WTC11 (cell line): Measurements from ENCODE around the gene SPRR2A. TPM values are rescaled to one million over a fixed set of nuclear protein-coding genes. Genes with fewer than 3 reads are reported as not detected.

Experiments used
- ATAC-seq: fragments of 200-7000 bp; cut with Tn5 transposase; 2 replicates; pipeline ENCODE4 v1.10.0; 2021; ENCODE audit warnings: mild to moderate bottlenecking, moderate library complexity
- CTCF ChIA-PET: fragments of 300-600 bp; sonication (Branson Sonifier 250); formaldehyde crosslinking; loops from one replicate; lab custom pipeline; 2021; ENCODE audit warnings: antibody characterized with exemption; lab: Charles Lee
- POLR2A ChIA-PET: fragments of 350-600 bp; sonication (Branson Sonifier 250); formaldehyde crosslinking; loops from one replicate; lab custom pipeline; 2021; ENCODE audit warnings: antibody characterized with exemption; lab: Charles Lee
- DNase-seq: peaks from one replicate; pipeline ENCODE4 v3.0.0; 2021; ENCODE audit warnings: low spot score
- H3K27ac Mint-ChIP-seq: 2 replicates; pipeline ENCODE4 v1.8.0; 2021; ENCODE audit warnings: mixed read lengths
- H3K27me3 Mint-ChIP-seq: 2 replicates; pipeline ENCODE4 v1.8.0; 2021; ENCODE audit warnings: low read depth, mild to moderate bottlenecking, moderate library complexity, mixed read lengths
- H3K36me3 Mint-ChIP-seq: 2 replicates; pipeline ENCODE4 v1.8.0; 2021; ENCODE audit warnings: mixed read lengths
- H3K4me1 Mint-ChIP-seq: 2 replicates; pipeline ENCODE4 v1.8.0; 2022; ENCODE audit warnings: mixed read lengths
- H3K4me3 Mint-ChIP-seq: 2 replicates; pipeline ENCODE4 v1.8.0; 2021; ENCODE audit warnings: mild to moderate bottlenecking, moderate library complexity, mixed read lengths
- H3K9me3 Mint-ChIP-seq: 2 replicates; pipeline ENCODE4 v1.8.0; 2021; ENCODE audit warnings: mixed read lengths
- ATF2 ChIP-seq: sonication (generic); formaldehyde crosslinking; IDR thresholded peaks from 2 replicates; pipeline ENCODE4 v1.8.1; 2022; ENCODE audit warnings: low read depth, missing genetic modification reagents, borderline replicate concordance
- E2F4 ChIP-seq: sonication (generic); formaldehyde crosslinking; IDR thresholded peaks from 2 replicates; pipeline ENCODE4 v1.8.1; 2022; ENCODE audit warnings: low read depth, mild to moderate bottlenecking, moderate library complexity, missing genetic modification reagents, borderline replicate concordance
- ESRRA ChIP-seq: sonication (generic); formaldehyde crosslinking; IDR thresholded peaks from 2 replicates; pipeline ENCODE4 v1.8.1; 2022; ENCODE audit warnings: mild to moderate bottlenecking, missing genetic modification reagents, borderline replicate concordance
- GABPB1 ChIP-seq: sonication (generic); formaldehyde crosslinking; IDR thresholded peaks from 2 replicates; pipeline ENCODE4 v1.8.1; 2023; ENCODE audit warnings: mild to moderate bottlenecking, missing genetic modification reagents
- HMGA2 ChIP-seq: fragments of 250-450 bp; sonication (Bioruptor Pico); IDR thresholded peaks from 2 replicates; pipeline ENCODE4 v1.4.0; 2021; ENCODE audit warnings: mild to moderate bottlenecking, moderate library complexity
- IRF1 ChIP-seq: sonication (generic); formaldehyde crosslinking; IDR thresholded peaks from 2 replicates; pipeline ENCODE4 v1.8.0; 2023; ENCODE audit warnings: missing genetic modification reagents
- NR2C2 ChIP-seq: sonication (generic); formaldehyde crosslinking; IDR thresholded peaks from 2 replicates; pipeline ENCODE4 v1.8.0; 2022; ENCODE audit warnings: mild to moderate bottlenecking, missing genetic modification reagents
- PRDM15 ChIP-seq: sonication (generic); formaldehyde crosslinking; IDR thresholded peaks from 2 replicates; pipeline ENCODE4 v1.8.0; 2022; ENCODE audit warnings: missing genetic modification reagents
- RELA ChIP-seq: sonication (generic); formaldehyde crosslinking; IDR thresholded peaks from 2 replicates; pipeline ENCODE4 v1.8.1; 2022; ENCODE audit warnings: missing genetic modification reagents, mild to moderate bottlenecking, borderline replicate concordance
- SMAD3 ChIP-seq: sonication (generic); formaldehyde crosslinking; IDR thresholded peaks from 2 replicates; pipeline ENCODE4 v1.8.0; 2022; ENCODE audit warnings: missing genetic modification reagents, mild to moderate bottlenecking, borderline replicate concordance
- SOX15 ChIP-seq: fragments of 250-450 bp; sonication (Bioruptor Pico); IDR thresholded peaks from 2 replicates; pipeline ENCODE4 v1.9.0; 2021; ENCODE audit warnings: mild to moderate bottlenecking
- SP1 ChIP-seq: sonication (generic); formaldehyde crosslinking; conservative IDR thresholded peaks from 2 replicates; pipeline ENCODE4 v1.8.1; 2022; ENCODE audit warnings: missing genetic modification reagents
- TEAD4 ChIP-seq: sonication (generic); formaldehyde crosslinking; IDR thresholded peaks from 2 replicates; pipeline ENCODE4 v1.8.0; 2022; ENCODE audit warnings: mild to moderate bottlenecking, missing genetic modification reagents
- TP53 ChIP-seq: sonication (generic); formaldehyde crosslinking; IDR thresholded peaks from 2 replicates; pipeline ENCODE4 v1.8.1; 2023; ENCODE audit warnings: mild to moderate bottlenecking, missing genetic modification reagents
- ZBTB21 ChIP-seq: sonication (generic); formaldehyde crosslinking; IDR thresholded peaks from 2 replicates; pipeline ENCODE4 v1.8.1; 2023; ENCODE audit warnings: mild to moderate bottlenecking, missing genetic modification reagents, borderline replicate concordance
- ZNF121 ChIP-seq: sonication (generic); formaldehyde crosslinking; IDR thresholded peaks from 2 replicates; pipeline ENCODE4 v1.8.0; 2023; ENCODE audit warnings: missing genetic modification reagents
- ZNF138 ChIP-seq: sonication (generic); formaldehyde crosslinking; conservative IDR thresholded peaks from 2 replicates; pipeline ENCODE4 v1.8.1; 2022; ENCODE audit warnings: mild to moderate bottlenecking, moderate library complexity, missing genetic modification reagents
- ZNF232 ChIP-seq: sonication (generic); formaldehyde crosslinking; IDR thresholded peaks from 2 replicates; pipeline ENCODE4 v1.8.0; 2022; ENCODE audit warnings: mild to moderate bottlenecking, missing genetic modification reagents
- ZNF263 ChIP-seq: sonication (generic); formaldehyde crosslinking; IDR thresholded peaks from 2 replicates; pipeline ENCODE4 v1.8.1; 2022; ENCODE audit warnings: low read depth, mild to moderate bottlenecking, moderate library complexity, missing genetic modification reagents
- ZNF396 ChIP-seq: fragments of 250-450 bp; sonication (Bioruptor Pico); IDR thresholded peaks from 2 replicates; pipeline ENCODE4 v1.8.0; 2021; ENCODE audit warnings: mild to moderate bottlenecking, moderate library complexity, borderline replicate concordance
- ZSCAN18 ChIP-seq: fragments of 250-450 bp; sonication (Bioruptor Pico); IDR thresholded peaks from 2 replicates; pipeline ENCODE4 v2.1.2; 2022; ENCODE audit warnings: mild to moderate bottlenecking, moderate library complexity
- total RNA-seq: library from RNA; stranded (reverse); gene quantifications from 3 replicates; pipeline ENCODE4 v1.2.3, GENCODE V29; 2021
- TF ChIP-seq, protein P1 (sequence below): sonication (generic); formaldehyde crosslinking; IDR thresholded peaks from 2 replicates; pipeline ENCODE4 v1.8.1; 2023; ENCODE audit warnings: mild to moderate bottlenecking, missing genetic modification reagents

SPRR2A gene
- total RNA-seq, 1 experiment from 2014 or later = not detected

GRCh38 chr1:153030895-153031294, 26.4 kb downstream of the SPRR2A start, which contains the start of gene SPRR1B:
TSS of gene SPRR1B (plus strand) at chr1:153031203. CDS start at chr1:153032346, 1,143 bp downstream.
- Mint-ChIP-seq H3K36me3 (no peaks in the 10 kb centered on the region), H3K4me3 (no peak within 1 kb of the TSS), H3K4me1 (peaks cover 19% of the 10 kb centered on the region), H3K27me3 (no peaks in the 10 kb centered on the region), H3K9me3 (peaks cover 14% of the 10 kb centered on the region), H3K27ac (no peak within 1 kb of the TSS; the same call in 1 of the 2 replicates)
- ChIA-PET POLR2A (no interaction called here), CTCF (no interaction called here)
- TF ChIP-seq SOX15 (no peak), HMGA2 (CRISPR knock-in tag) (no peak), ZBTB21 (no peak), ZNF232 (CRISPR knock-in tag) (no peak), NR2C2 (CRISPR knock-in tag) (no peak), ZSCAN18 (no peak), ESRRA (CRISPR knock-in tag) (no peak), TP53 (CRISPR knock-in tag) (no peak), IRF1 (CRISPR knock-in tag) (no peak), ZNF396 (CRISPR knock-in tag) (no peak)
- ATAC-seq (no peak), DNase-seq (no peak)

DNA sequence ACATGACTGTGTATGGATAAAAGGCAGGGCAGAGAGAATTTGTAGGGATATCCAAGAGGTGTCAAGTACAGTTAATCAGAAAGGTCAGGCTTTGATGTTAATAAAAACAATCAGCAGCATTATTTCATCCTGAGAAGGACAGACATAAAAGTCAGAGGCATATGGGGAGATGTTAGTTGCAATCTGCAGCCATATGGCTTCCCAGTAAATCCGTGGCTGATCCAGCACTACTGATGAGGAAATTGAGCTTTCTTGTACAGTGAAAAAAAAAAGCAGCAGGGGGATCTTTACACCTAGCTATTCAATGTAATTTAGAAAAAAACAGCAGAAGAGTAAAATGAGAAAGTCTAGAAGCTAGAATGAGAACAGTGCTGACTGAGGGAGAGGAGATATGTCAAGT, 28.5 kb downstream of the SPRR2A start:
- Mint-ChIP-seq H3K4me3 (no peak overlapping the region), H3K27ac (no peak overlapping the region), H3K4me1 (peaks cover 19% of the 10 kb centered on the region), H3K36me3 (no peaks in the 10 kb centered on the region), H3K9me3 (peaks cover 14% of the 10 kb centered on the region), H3K27me3 (no peaks in the 10 kb centered on the region)
- ChIA-PET POLR2A (no interaction called here), CTCF (no interaction called here)
- DNase-seq = no peak
- ATAC-seq = no peak
- no peak for TF ChIP-seq ZSCAN18
- TF ChIP-seq GABPB1 = no peak
- no peak for TF ChIP-seq TEAD4 (CRISPR knock-in tag)
- TF ChIP-seq ZNF138 (CRISPR knock-in tag) = no peak
- no peak for TF ChIP-seq RELA (CRISPR knock-in tag)
- TF ChIP-seq NR2C2 (CRISPR knock-in tag) = no peak
- no peak for TF ChIP-seq ZNF263 (CRISPR knock-in tag)
- no peak for TF ChIP-seq PRDM15 (CRISPR knock-in tag)
- no peak for TF ChIP-seq E2F4
- no peak for TF ChIP-seq SP1 (CRISPR knock-in tag)
- TF ChIP-seq ZNF121 = no peak
- TF ChIP-seq, protein P1, sequence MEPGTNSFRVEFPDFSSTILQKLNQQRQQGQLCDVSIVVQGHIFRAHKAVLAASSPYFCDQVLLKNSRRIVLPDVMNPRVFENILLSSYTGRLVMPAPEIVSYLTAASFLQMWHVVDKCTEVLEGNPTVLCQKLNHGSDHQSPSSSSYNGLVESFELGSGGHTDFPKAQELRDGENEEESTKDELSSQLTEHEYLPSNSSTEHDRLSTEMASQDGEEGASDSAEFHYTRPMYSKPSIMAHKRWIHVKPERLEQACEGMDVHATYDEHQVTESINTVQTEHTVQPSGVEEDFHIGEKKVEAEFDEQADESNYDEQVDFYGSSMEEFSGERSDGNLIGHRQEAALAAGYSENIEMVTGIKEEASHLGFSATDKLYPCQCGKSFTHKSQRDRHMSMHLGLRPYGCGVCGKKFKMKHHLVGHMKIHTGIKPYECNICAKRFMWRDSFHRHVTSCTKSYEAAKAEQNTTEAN (CRISPR knock-in tag) = no peak
- TF ChIP-seq ATF2 (CRISPR knock-in tag) = no peak
- TF ChIP-seq SMAD3 (CRISPR knock-in tag) = no peak
